22Rv1 (cell line): ENCODE data around the gene BCO2.

Experiments
- ZFX ChIP-seq: fragments of 450-650 bp; IDR thresholded peaks from 2 replicates; pipeline ENCODE4 v1.6.1; 2017; ENCODE audit warnings: antibody characterized with exemption, borderline replicate concordance
- TF ChIP-seq, protein P1 (sequence below): fragments of 450-650 bp; IDR thresholded peaks from 2 replicates; pipeline ENCODE4 v1.5.1; 2017; ENCODE audit warnings: mild to moderate bottlenecking

GRCh38 chr11:112161012-112161411 lies 14.3 kb upstream of the BCO2 start:
- TF ChIP-seq, protein P1, sequence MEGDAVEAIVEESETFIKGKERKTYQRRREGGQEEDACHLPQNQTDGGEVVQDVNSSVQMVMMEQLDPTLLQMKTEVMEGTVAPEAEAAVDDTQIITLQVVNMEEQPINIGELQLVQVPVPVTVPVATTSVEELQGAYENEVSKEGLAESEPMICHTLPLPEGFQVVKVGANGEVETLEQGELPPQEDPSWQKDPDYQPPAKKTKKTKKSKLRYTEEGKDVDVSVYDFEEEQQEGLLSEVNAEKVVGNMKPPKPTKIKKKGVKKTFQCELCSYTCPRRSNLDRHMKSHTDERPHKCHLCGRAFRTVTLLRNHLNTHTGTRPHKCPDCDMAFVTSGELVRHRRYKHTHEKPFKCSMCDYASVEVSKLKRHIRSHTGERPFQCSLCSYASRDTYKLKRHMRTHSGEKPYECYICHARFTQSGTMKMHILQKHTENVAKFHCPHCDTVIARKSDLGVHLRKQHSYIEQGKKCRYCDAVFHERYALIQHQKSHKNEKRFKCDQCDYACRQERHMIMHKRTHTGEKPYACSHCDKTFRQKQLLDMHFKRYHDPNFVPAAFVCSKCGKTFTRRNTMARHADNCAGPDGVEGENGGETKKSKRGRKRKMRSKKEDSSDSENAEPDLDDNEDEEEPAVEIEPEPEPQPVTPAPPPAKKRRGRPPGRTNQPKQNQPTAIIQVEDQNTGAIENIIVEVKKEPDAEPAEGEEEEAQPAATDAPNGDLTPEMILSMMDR = no peak
- TF ChIP-seq ZFX = no peak
